NCI-H146 treated with DMSO at 0.1 percent for 48 hours (cell line): Measurements from ENCODE around the gene SLC17A5.
"Not testable (repeated sequence)": the region's sequence is repeated elsewhere in the genome, so short reads cannot be mapped to it uniquely, and the experiment has no call there.

Source experiments
- DNase-seq: peaks from one replicate; lab custom pipeline; 2025; ENCODE audit not compliant: unreplicated experiment; lab: John Stamatoyannopoulos, UW

The SLC17A5 gene

GRCh38 chr6:73623480-73623879 is 30.3 kb downstream of the SLC17A5 start:
- DNase-seq = not testable (repeated sequence)

- DNase-seq = not testable (repeated sequence)
These were observed 35.7 kb downstream of the SLC17A5 start for GRCh38 chr6:73618082-73618481.

GRCh38 chr6:73614802-73615201 is 39.0 kb downstream of the SLC17A5 start:
- DNase-seq = no peak

- no peak for DNase-seq
These were observed 39.8 kb downstream of the SLC17A5 start for GRCh38 chr6:73613806-73614536.

DNA sequence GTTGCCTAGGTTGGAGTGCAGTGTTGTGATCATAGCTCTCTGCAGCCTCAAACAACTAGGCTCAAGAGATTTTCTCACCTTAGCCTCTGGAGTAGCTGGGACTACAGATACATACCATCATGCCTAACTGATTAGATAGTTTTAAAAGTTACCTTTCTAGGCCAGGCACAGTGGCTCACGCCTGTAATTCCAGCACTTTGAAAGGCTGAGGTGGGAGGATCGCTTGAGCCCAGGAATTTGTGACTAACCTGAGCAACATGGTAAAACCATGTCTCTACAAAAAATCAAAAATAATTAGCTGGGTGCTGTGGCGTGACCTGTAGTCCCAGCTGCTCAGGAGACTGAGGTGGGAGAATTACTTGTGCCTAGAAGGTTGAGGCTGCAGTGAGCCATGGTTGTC is 41.2 kb downstream of the SLC17A5 start:
- no peak for DNase-seq

DNA sequence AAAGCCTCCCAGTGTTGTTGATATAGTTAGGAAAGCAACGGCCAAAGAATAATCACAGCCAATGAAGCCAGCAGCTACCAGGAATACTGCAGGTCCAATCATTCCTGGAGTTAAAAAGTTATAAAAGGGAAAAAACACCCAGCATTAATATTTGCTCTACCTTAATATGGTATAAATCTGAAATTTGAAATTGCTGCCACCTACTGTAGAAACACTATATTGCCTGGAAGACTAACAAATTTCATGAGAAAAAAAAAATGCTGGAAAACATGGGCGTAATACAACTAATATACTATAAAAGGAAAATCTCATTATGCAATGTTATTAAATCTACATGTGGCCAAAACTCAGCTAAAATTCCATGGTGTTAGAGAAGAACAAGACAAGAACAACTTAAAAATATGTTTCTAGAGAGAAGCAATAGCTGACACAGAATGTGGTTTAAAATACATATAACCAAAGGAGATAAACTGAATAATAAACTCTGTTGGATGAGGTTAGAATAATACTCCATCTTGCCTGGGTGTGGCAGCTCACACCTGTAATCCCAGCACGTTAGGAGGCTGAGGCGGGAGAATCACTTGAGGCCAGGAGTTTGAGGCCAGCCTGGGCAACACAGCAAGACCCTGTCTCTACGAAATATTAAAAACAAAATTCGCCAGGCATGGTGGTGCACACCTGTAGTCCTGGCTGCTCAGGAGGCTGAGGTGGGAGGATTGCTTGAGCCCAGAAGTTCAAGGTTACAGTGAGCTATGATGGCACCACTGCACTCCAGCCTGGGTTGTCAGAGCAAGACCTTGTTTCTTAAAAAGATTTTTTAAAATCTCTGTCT is 43.1 kb downstream of the SLC17A5 start:
- peak; percentile 20 for DNase-seq

DNA sequence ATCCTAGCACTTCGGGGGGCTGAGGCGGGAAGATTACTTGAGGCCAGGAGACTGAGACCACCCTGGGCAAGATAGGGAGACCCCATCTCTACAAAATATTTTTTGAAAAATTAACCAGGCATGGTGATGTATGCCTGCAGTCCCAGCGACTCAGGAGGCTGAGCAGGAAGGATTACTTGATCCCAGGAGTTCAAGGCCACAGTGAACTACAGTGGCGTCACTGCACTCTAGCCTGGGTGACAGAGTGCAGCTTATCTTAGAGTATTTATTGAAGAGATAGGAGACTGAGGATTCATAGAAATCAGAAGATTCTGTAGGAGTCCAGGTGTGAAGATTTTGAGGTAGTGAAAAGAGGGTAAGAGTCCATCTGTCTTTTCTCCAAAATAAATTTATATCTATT is 45.0 kb downstream of the SLC17A5 start:
- DNase-seq = no peak

DNA sequence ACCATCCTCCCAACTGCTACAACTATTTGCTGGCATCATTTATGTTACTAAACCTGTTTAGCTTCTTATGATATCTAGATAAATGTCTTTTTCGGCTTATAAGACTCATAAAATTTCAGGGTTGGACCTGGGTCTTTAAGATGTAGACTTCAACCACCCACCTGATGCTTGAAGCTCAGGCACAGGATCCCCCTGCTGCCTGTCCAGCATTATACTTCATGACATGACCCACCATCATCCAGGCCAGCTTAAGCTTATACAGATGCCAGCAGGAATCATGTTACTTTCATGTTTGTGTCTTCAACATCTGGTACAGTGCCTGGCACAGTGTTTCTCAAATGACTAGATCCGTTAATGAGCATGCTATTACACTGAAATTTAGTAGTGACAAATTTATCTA is 47.4 kb downstream of the SLC17A5 start:
- DNase-seq = no peak

- no peak for DNase-seq
These were observed 49.3 kb downstream of the SLC17A5 start for GRCh38 chr6:73604461-73604860.

DNA sequence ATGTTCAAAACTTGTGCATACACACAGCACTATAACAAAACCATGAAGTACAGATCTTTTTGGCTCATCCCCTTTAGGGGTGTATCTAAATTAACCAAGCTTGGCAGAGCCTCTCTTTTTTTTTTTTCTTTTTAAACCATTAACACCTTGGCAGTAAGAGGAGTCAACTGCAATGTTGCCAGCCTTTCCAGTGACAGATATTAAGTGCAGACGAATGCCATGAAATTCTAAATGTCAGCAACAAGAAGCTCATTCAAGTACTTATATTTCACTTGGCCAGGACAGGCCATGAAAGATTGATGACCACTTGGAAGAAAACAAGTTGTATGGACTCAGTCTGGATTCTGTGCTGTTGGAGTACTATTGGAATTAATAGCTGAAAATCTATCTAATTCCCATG is 49.8 kb downstream of the SLC17A5 start:
- no peak for DNase-seq

DNA sequence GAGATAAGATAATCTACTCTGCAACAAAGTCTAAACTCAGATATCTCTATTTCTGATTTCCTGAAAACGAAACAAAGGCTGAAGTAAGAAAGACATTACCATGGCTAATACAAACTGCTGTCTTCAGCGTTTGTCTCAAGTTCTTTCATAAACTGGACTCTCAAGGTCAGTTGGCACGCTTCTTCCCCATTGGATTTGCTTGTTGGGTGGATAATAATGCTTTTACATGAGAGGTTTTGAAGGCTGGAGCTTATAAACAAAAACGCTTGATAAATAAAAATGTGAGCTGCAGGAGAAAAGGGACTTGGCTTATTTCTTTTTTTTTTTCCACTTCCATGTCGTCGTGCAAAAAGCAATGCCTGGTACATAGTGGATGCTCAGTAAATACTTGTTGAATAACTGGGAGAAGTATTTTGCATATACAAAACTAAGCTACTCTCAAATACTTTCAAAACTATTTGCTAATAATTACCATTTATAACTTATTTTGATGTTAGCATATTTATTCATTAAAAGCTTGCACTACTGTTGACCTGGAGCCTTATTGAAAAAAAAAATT is 67.3 kb downstream of the SLC17A5 start:
- no peak for DNase-seq

GRCh38 chr6:73585566-73586415 is 68.0 kb downstream of the SLC17A5 start:
- DNase-seq = no peak

DNA sequence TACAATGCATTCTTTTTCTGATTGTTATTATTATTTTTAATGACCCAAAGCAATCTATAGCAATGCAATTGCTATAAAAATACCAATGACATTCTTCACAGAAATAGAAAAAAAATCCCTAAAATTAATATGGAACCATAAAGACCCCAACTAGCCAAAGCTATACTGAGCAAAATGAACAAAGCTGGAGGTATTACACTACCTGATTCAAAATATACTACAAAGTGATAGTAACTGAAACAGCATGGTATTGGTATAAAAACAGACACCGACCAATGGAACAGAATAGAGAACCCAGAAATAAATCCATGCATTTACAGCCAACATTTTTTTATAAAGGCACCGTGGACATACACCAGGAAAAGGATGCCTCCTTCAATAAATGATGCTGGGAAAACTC is 72.5 kb downstream of the SLC17A5 start:
- no peak for DNase-seq

DNA sequence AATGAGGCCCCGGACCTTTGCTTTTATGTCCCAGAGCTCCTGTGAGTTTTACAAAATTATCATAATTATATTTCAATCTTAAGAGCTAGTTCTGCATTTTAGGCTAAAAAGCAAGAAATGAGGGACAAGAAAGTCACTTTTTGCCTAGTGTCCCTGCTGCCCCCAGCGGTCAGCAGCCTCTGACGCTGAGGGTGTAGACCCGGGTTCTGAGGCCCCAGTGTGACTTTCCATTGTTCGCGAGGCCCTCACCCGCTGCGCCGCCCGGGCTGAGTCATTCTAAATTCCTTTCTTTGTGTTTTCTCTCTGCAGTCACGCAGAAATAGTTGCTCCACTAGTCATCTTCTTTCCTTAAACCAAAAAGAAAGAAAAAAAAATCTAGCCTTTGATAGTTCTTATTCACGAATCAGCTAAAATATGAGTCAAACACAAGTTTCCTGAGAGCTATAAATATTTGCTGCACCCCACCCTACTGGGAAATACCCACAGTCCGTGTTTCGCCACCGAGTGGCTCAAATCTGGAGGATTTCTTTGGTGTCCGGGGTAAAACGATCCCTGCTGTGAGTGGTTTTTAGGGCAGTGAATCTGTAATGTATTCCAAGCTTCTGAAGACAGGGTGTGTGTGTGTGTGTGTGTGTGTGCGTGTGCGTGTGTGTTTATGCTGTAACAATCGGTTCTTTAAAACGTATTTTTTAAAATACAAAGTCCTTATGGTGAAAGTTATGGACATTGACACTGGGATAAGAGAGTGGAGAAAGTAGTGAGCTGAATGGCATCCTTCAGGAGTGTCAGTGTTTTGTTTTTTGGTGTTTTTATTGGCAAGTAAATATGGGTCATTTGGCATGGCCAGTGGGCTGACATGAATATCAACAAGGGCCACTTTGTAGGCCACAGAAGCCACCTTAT is 73.3 kb downstream of the SLC17A5 start:
- DNase-seq = peak; percentile 61

- no peak for DNase-seq
These were observed 73.9 kb downstream of the SLC17A5 start for GRCh38 chr6:73579851-73580246.

- DNase-seq = no peak
These were observed 74.4 kb downstream of the SLC17A5 start for GRCh38 chr6:73579389-73579788.

DNA sequence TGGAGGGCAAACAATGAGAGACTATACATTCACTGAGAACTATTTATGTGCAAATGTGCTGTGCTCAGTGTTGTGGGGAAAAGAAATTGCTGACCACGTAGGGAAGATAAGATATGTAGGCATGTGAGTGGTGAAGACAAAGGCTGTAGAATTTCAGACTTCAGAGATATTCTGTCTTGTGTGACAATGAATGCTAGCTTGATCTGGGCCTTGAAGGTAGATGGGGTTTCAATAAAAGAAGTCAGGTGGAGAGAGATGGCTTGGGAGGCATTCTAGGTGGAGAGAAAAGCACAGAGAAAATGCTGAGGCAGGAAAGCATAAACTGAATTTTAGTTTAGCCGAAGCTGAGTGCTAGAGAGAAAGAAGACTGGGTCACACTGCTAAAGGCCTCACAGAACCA is 76.1 kb downstream of the SLC17A5 start:
- no peak for DNase-seq

- not testable (repeated sequence) for DNase-seq
These were observed 81.3 kb downstream of the SLC17A5 start for GRCh38 chr6:73572531-73572930.

GRCh38 chr6:73571218-73572181 is 82.3 kb downstream of the SLC17A5 start:
- DNase-seq = not testable (repeated sequence)
